Spleen (tissue), 11 donors: ENCODE measurements around the gene MYL4. TPM values are rescaled to one million over a fixed set of nuclear protein-coding genes. Genes with fewer than 3 reads are reported as not detected.

Experiments used
- DNase-seq: peaks from one replicate; pipeline ENCODE4 v3.0.0-alpha.2; 2020
- H3K27ac ChIP-seq, 8 donors: fragments of 200-600 bp; sonication (generic) in 7 of 8; 1 replicate in 4 of 8; 2 replicates in 4 of 8; pipeline versions ENCODE4 v1.5.0 to v1.8.0; 2016 to 2021; ENCODE audit warnings: inconsistent platforms in 4 of 8, mild to moderate bottlenecking in 4 of 8, moderate library complexity in 1 of 8
- H3K27me3 ChIP-seq, 7 donors: fragments of 200-600 bp; sonication (generic) in 6 of 7; replicated peaks in 1 of 7; 1 replicate in 4 of 7; 2 replicates in 3 of 7; pipeline versions ENCODE4 v1.5.0 to v1.8.0; 2016 to 2021; ENCODE audit warnings: inconsistent platforms in 3 of 7, mild to moderate bottlenecking in 1 of 7
- H3K36me3 ChIP-seq, 6 donors: fragments of 200-600 bp; sonication (generic) in 5 of 6; 1 replicate in 4 of 6; 2 replicates in 2 of 6; pipeline versions ENCODE4 v1.5.0 to v1.8.0; 2016 to 2021; ENCODE audit warnings: inconsistent platforms in 2 of 6
- H3K4me1 ChIP-seq, 6 donors: fragments of 200-600 bp; sonication (generic) in 5 of 6; 1 replicate in 3 of 6; 2 replicates in 3 of 6; pipeline versions ENCODE4 v1.5.0 to v1.8.0; 2016 to 2021; ENCODE audit warnings: inconsistent platforms in 3 of 6
- H3K4me3 ChIP-seq, 8 donors: fragments of 200-600 bp; sonication (generic) in 7 of 8; 1 replicate in 4 of 8; 2 replicates in 4 of 8; pipeline versions ENCODE4 v1.5.0 to v1.8.0; 2016 to 2021; ENCODE audit warnings: inconsistent platforms in 4 of 8, mild to moderate bottlenecking in 4 of 8, moderate library complexity in 2 of 8
- H3K9me3 ChIP-seq, 8 donors: fragments of 200-600 bp; sonication (generic) in 7 of 8; 1 replicate in 4 of 8; 2 replicates in 4 of 8; pipeline versions ENCODE4 v1.5.0 to v1.8.0; 2016 to 2021; ENCODE audit warnings: inconsistent platforms in 4 of 8
- CTCF ChIP-seq, 11 experiments: fragments of 200-600 bp in 7 of 11; fragments of 450-650 bp in 4 of 11; sonication (generic) in 4 of 11; IDR thresholded peaks in 8 of 11; conservative IDR thresholded peaks in 3 of 11; 1 replicate in 7 of 11; 2 replicates in 4 of 11; pipeline versions ENCODE4 v1.4.0 to v1.8.0; 2016 to 2021; ENCODE audit warnings: antibody characterized with exemption in 11 of 11, inconsistent platforms in 4 of 11, mild to moderate bottlenecking in 1 of 11
- POLR2A ChIP-seq, 3 donors: fragments of 450-650 bp; IDR thresholded peaks; one replicate each; pipeline ENCODE4 v1.5.1; 2017; ENCODE audit warnings: antibody characterized with exemption in 3 of 3, mild to moderate bottlenecking in 1 of 3
- POLR2AphosphoS5 ChIP-seq, 3 donors: sonication (generic); formaldehyde crosslinking; IDR thresholded peaks; one replicate each; pipeline ENCODE4 v1.5.1; 2017; ENCODE audit warnings: antibody characterized with exemption in 3 of 3
- WGBS, 5 donors: extraction: QIAGEN DNeasy Blood & Tissue Kit in 3 of 5; methylation state at CpG; one replicate each; pipeline versions ENCODE4 v1.1.5 to v1.1.7; 2013 to 2018; 5-methylcytosine and 5-hydroxymethylcytosine counted together
- intact Hi-C: fragments of 100-400 bp; cut with DNase I; formaldehyde crosslinking; loops from one replicate; pipeline ENCODE4 v1.15.0; 2023; ENCODE audit warnings: low total_unique reads
- polyA plus RNA-seq, 3 donors: library from polyadenylated mRNA; stranded (reverse); fragments of 200-250 nt; gene quantifications; one replicate each; pipeline ENCODE4 v1.2.1, GENCODE V29; 2013
- total RNA-seq, 7 donors: library from RNA; depleted of rRNA in 3 of 7; stranded (reverse); fragments of >200 nt in 3 of 7; fragmentation: NEBNext Ultra II Directional in 4 of 7; extraction: Animal tissue kit (Norgen Biotek cat#: 25700) in 4 of 7; gene quantifications; one replicate each; pipeline versions ENCODE4 v1.1.0 to v1.2.1, GENCODE V29; 2016 to 2021
- donor health status: healthy with polysubstance abuse.
- donor health status: DM: no; HTN: no; CAD: no; lungs with moderate emphysema.
- donor health status: DM: no; HTN: no; CAD: no.
- donor health status: Bipolar disorder and iron deficiency.
- donor health status: healthy.
- donor health status: DM: no; HTN: no; CAD: no.
- donor health status: DM: yes; HTN: yes; CAD: no.

Gene MYL4
- total and polyA plus RNA-seq, 10 donors: 0.39 to 8.3 (median 2.6) TPM

GRCh38 chr17:47201166-47201565 is 8.0 kb upstream of the MYL4 start:
- intact Hi-C loops: no loop called here
- H3K4me3 ChIP-seq: no peak overlapping the region
- H3K4me1 ChIP-seq: peaks cover 8 to 52% (median 42%) of the 10 kb centered on the region in 6 donors
- no peaks in the 10 kb centered on the region for H3K36me3 ChIP-seq
- H3K27me3 ChIP-seq: no peaks in the 10 kb centered on the region
- no peak for DNase-seq
- TF ChIP-seq POLR2AphosphoS5 (IDR thresholded peaks at IDR 0.05) (no peak), CTCF (IDR thresholded peaks at IDR 0.05 in 8 of 11, conservative IDR thresholded peaks at IDR 0.05 in 3 of 11) (no peak), POLR2A (IDR thresholded peaks at IDR 0.05) (no peak)
- no peaks in the 10 kb centered on the region for H3K9me3 ChIP-seq
- WGBS, 5 donors: 87 to 96% (median 93%) methylated on average over 4 of the region's 4 CpGs
- H3K27ac ChIP-seq: peak overlapping the region in 4 of 8 donors; percentile 83 to 88 (median 84)

GRCh38 chr17:47203984-47204721 is 5.0 kb upstream of the MYL4 start:
- no peak overlapping the region for H3K4me3 ChIP-seq
- peak overlapping the region; percentile 58 to 94 (median 86) for H3K27ac ChIP-seq
- no peaks in the 10 kb centered on the region for H3K27me3 ChIP-seq
- WGBS, 5 donors: 49 to 59% (median 54%) methylated on average over 6 of the region's 6 CpGs
- TF ChIP-seq POLR2A (IDR thresholded peaks at IDR 0.05): no peak
- H3K36me3 ChIP-seq: no peaks in the 10 kb centered on the region
- no peak for DNase-seq
- intact Hi-C loops: no loop called here
- H3K4me1 ChIP-seq: peaks cover 8 to 80% (median 57%) of the 10 kb centered on the region in 6 donors
- H3K9me3 ChIP-seq: no peaks in the 10 kb centered on the region

- TF ChIP-seq POLR2AphosphoS5 (IDR thresholded peaks at IDR 0.05) (peak in 2 of 3 donors; percentile 15 to 69), CTCF (IDR thresholded peaks at IDR 0.05 in 8 of 11, conservative IDR thresholded peaks at IDR 0.05 in 3 of 11) (no peak)
- peak overlapping the region; percentile 58 to 94 (median 86) for H3K27ac ChIP-seq
- peaks cover 8 to 75% (median 53%) of the 10 kb centered on the region in 6 donors for H3K4me1 ChIP-seq
- intact Hi-C loops: no loop called here
- peak overlapping the region in 1 of 8 donors; percentile 47 for H3K4me3 ChIP-seq
- 33 to 47% (median 38%) methylated on average over 6 of the region's 6 CpGs for WGBS, 5 donors
- no peaks in the 10 kb centered on the region for H3K27me3 ChIP-seq
- no peaks in the 10 kb centered on the region for H3K9me3 ChIP-seq
- no peaks in the 10 kb centered on the region for H3K36me3 ChIP-seq
- DNase-seq: no peak
These were observed 4.3 kb upstream of the MYL4 start for GRCh38 chr17:47204722-47205418.

- H3K27ac ChIP-seq: peak overlapping the region; percentile 58 to 94 (median 86)
- no peaks in the 10 kb centered on the region for H3K9me3 ChIP-seq
- peak overlapping the region in 1 of 8 donors; percentile 47 for H3K4me3 ChIP-seq
- H3K36me3 ChIP-seq: no peaks in the 10 kb centered on the region
- no peak for TF ChIP-seq POLR2A (IDR thresholded peaks at IDR 0.05)
- TF ChIP-seq CTCF (IDR thresholded peaks at IDR 0.05 in 8 of 11, conservative IDR thresholded peaks at IDR 0.05 in 3 of 11): peak in 1 of 11 experiments; percentile 8
- TF ChIP-seq POLR2AphosphoS5 (IDR thresholded peaks at IDR 0.05): peak in 2 of 3 donors; percentile 58 to 62
- intact Hi-C loops: no loop called here
- 41 to 55% (median 50%) methylated on average over 9 of the region's 9 CpGs for WGBS, 5 donors
- no peaks in the 10 kb centered on the region for H3K27me3 ChIP-seq
- H3K4me1 ChIP-seq: peaks cover 8 to 69% (median 47%) of the 10 kb centered on the region in 6 donors
- DNase-seq: peak; percentile 86
These were observed 3.7 kb upstream of the MYL4 start for GRCh38 chr17:47205419-47205963.
